ENCODE results near the gene SERPINB6. TPM values are rescaled to one million over a fixed set of nuclear protein-coding genes. Genes with fewer than 3 reads are reported as not detected.

The SERPINB6 gene
- total RNA-seq, 2 experiments from 2014 or later = 85.3 to 85.6 TPM

GRCh38 chr6:2900821-2901644, 70.3 kb downstream of the SERPINB6 start:
- DNase-seq (no peak), ATAC-seq (ENCODE audit: low read depth) (no peak)
- Mint-ChIP-seq H3K9me3 (no peaks in the 10 kb centered on the region), H3K4me3 (peak overlapping the region; percentile 99), H3K27me3 (peaks cover 2% of the 10 kb centered on the region), H3K27ac (peak overlapping the region; percentile 40), H3K36me3 (peaks cover 44% of the 10 kb centered on the region), H3K4me1 (peaks cover 47% of the 10 kb centered on the region)
- POLR2A ChIA-PET = interaction anchor here (0.6 to 2.1 kb wide), 8 partner anchors 25 to 88 kb away, joined by 3 to 8 read pairs (median 4); partner anchors contain the start of gene SERPINB1

GRCh38 chr6:2900221-2900807, 71.1 kb downstream of the SERPINB6 start:
- Mint-ChIP-seq H3K27me3 (peaks cover 2% of the 10 kb centered on the region), H3K4me1 (peaks cover 46% of the 10 kb centered on the region), H3K4me3 (peak overlapping the region; percentile 99), H3K9me3 (no peaks in the 10 kb centered on the region), H3K27ac (peak overlapping the region; percentile 40), H3K36me3 (peaks cover 46% of the 10 kb centered on the region)
- no peak for DNase-seq
- POLR2A ChIA-PET = interaction anchor here (0.8 to 2.1 kb wide), 9 partner anchors 24 to 89 kb away, joined by 3 to 8 read pairs (median 4); partner anchors contain the start of gene SERPINB1
- no peak for ATAC-seq (ENCODE audit: low read depth)

GRCh38 chr6:2899596-2899995, 71.8 kb downstream of the SERPINB6 start:
- no peak for DNase-seq
- peaks cover 46% of the 10 kb centered on the region for H3K4me1 Mint-ChIP-seq
- POLR2A ChIA-PET = interaction anchor here (0.6 to 2.1 kb wide), 9 partner anchors 17 to 89 kb away, joined by 3 to 8 read pairs (median 4); partner anchors contain the start of gene SERPINB1

More at GRCh38 chr6:2899596-2899995, 71.8 kb downstream of the SERPINB6 start:
- Mint-ChIP-seq H3K9me3 (no peaks in the 10 kb centered on the region), H3K27ac (peak overlapping the region; percentile 8), H3K36me3 (peaks cover 53% of the 10 kb centered on the region), H3K27me3 (no peaks in the 10 kb centered on the region), H3K4me3 (peak overlapping the region; percentile 99)
- ATAC-seq (ENCODE audit: low read depth) = no peak

Other genes with a start within 250 kb of the SERPINB6 start
- gene MYLK4, start 220.6 kb downstream of the SERPINB6 start, total RNA-seq = under 1 TPM; 0.33 to 0.62 TPM
- 10 to 100 TPM; 45.4 to 46.7 TPM for gene WRNIP1, start 206.2 kb downstream of the SERPINB6 start, total RNA-seq
- gene SERPINB1, start 129.7 kb downstream of the SERPINB6 start, total RNA-seq = 10 to 100 TPM; 58.6 to 59.8 TPM
- 10 to 100 TPM; 56.4 to 56.8 TPM for gene SERPINB9, start 68.3 kb downstream of the SERPINB6 start, total RNA-seq
- gene NQO2, start 28.3 kb upstream of the SERPINB6 start, total RNA-seq = 10 to 100 TPM; 17.0 to 17.5 TPM
- gene RIPK1, start 96.9 kb upstream of the SERPINB6 start, total RNA-seq = 10 to 100 TPM; 31.9 to 32.6 TPM
- 1 to 10 TPM; 7.7 to 8.4 TPM for gene BPHL, start 147.1 kb upstream of the SERPINB6 start, total RNA-seq
- 1 to 10 TPM; 1.9 to 2.2 TPM for gene TUBB2A, start 186.0 kb upstream of the SERPINB6 start, total RNA-seq